Endometrial microvascular endothelial cells (primary cell): Measurements from ENCODE around the gene CACNA1D. TPM values are rescaled to one million over a fixed set of nuclear protein-coding genes. Genes with fewer than 3 reads are reported as not detected.

Experiments
- in situ Hi-C: cut with HindIII; loops from 2 replicates; pipeline ENCODE4 v1.10.0; 2017; ENCODE audit warnings: low sequenced_read_pairs, low pct_unique_long_range_greater_than_20kb; ENCODE audit errors: inconsistent ontology term
- total RNA-seq: library from RNA; depleted of rRNA; stranded (reverse); fragments of >200 nt; gene quantifications from one replicate; pipeline ENCODE4 v1.2.3, GENCODE V29; 2015; ENCODE audit errors: inconsistent ontology term

CACNA1D gene
- total RNA-seq, 1 donor from 2014 or later, result not detected

GRCh38 chr3:53695324-53695690 lies 200.9 kb downstream of the CACNA1D start:
- in situ Hi-C loops, result no loop called here

- in situ Hi-C loops, result no loop called here
These were observed 202.2 kb downstream of the CACNA1D start for GRCh38 chr3:53696401-53697172.

- in situ Hi-C loops, result no loop called here
These were observed 206.0 kb downstream of the CACNA1D start for GRCh38 chr3:53700441-53700840.

- in situ Hi-C loops, result no loop called here
These were observed 208.5 kb downstream of the CACNA1D start for GRCh38 chr3:53702776-53703530.

GRCh38 chr3:53703630-53704362 lies 209.4 kb downstream of the CACNA1D start:
- in situ Hi-C loops, result no loop called here

- in situ Hi-C loops, result no loop called here
These were observed 209.9 kb downstream of the CACNA1D start for GRCh38 chr3:53704363-53704725.

- in situ Hi-C loops, result no loop called here
These were observed 210.8 kb downstream of the CACNA1D start for GRCh38 chr3:53705024-53705745.

- in situ Hi-C loops, result no loop called here
These were observed 211.4 kb downstream of the CACNA1D start for GRCh38 chr3:53705774-53706173.

- in situ Hi-C loops, result no loop called here
These were observed 212.8 kb downstream of the CACNA1D start for GRCh38 chr3:53707222-53707621.

GRCh38 chr3:53708001-53708621 lies 213.7 kb downstream of the CACNA1D start:
- in situ Hi-C loops, result no loop called here

GRCh38 chr3:53709256-53709655 lies 214.8 kb downstream of the CACNA1D start:
- in situ Hi-C loops, result no loop called here

GRCh38 chr3:53709860-53710674 lies 215.7 kb downstream of the CACNA1D start:
- in situ Hi-C loops, result no loop called here

GRCh38 chr3:53711387-53711786 lies 217.0 kb downstream of the CACNA1D start:
- in situ Hi-C loops, result no loop called here

GRCh38 chr3:53712817-53713388 lies 218.5 kb downstream of the CACNA1D start:
- in situ Hi-C loops, result no loop called here

GRCh38 chr3:53713626-53714025 lies 219.2 kb downstream of the CACNA1D start:
- in situ Hi-C loops, result no loop called here

GRCh38 chr3:53715815-53716483 lies 221.5 kb downstream of the CACNA1D start:
- in situ Hi-C loops, result no loop called here

GRCh38 chr3:53716998-53717397 lies 222.6 kb downstream of the CACNA1D start:
- in situ Hi-C loops, result no loop called here
